HEK293 (cell line): ENCODE results near the gene DOCK4.

Experiments used
- CTCF ChIA-PET: fragments of 350-600 bp; formaldehyde crosslinking; extraction: SDS; loops from one replicate; lab custom pipeline; 2021; ENCODE audit warnings: antibody characterized with exemption; lab: Yijun Ruan, JAX
- POLR2A ChIA-PET: fragments of 300-600 bp; formaldehyde crosslinking; extraction: SDS; loops from one replicate; lab custom pipeline; 2020; ENCODE audit warnings: antibody characterized with exemption, inconsistent platforms; lab: Yijun Ruan, JAX
- H3K27ac ChIP-seq: fragments of 200-500 bp; sonication (Bioruptor generic); 2 replicates; pipeline ENCODE4 v1.5.1; 2014; ENCODE audit warnings: low read depth, low read length, control low read depth, inconsistent platforms; ENCODE audit errors: extremely low read depth
- H3K36me3 ChIP-seq, 2 experiments: fragments of 200-500 bp in 1 of 2; sonication (Bioruptor generic) in 1 of 2; 1 replicate in 1 of 2; 2 replicates in 1 of 2; pipeline ENCODE4 v1.5.1; 2014 to 2017; ENCODE audit warnings: inconsistent platforms in 2 of 2, low read length in 2 of 2; ENCODE audit not compliant: control insufficient read depth in 2 of 2, insufficient read depth in 1 of 2
- H3K4me1 ChIP-seq: fragments of 200-500 bp; sonication (Bioruptor generic); 2 replicates; pipeline ENCODE4 v1.5.1; 2014; ENCODE audit warnings: mild to moderate bottlenecking, low read length, inconsistent platforms; ENCODE audit not compliant: control insufficient read depth, insufficient read depth
- H3K4me3 ChIP-seq: 2 replicates; pipeline ENCODE4 v1.5.1; 2011; ENCODE audit warnings: low read depth, mild to moderate bottlenecking, control low read depth, low read length, moderate library complexity
- H3K9me3 ChIP-seq: fragments of 200-500 bp; sonication (Bioruptor generic); 2 replicates; pipeline ENCODE4 v1.5.1; 2014; ENCODE audit warnings: low read depth, low read length, inconsistent platforms; ENCODE audit not compliant: control insufficient read depth, insufficient read depth
- EGR2 ChIP-seq: fragments of 450-650 bp; formaldehyde crosslinking; IDR thresholded peaks from 2 replicates; pipeline ENCODE4 v1.5.1; 2016; ENCODE audit warnings: low read depth, missing biosample characterization, missing genetic modification characterization
- GLI4 ChIP-seq: fragments of 450-650 bp; formaldehyde crosslinking; IDR thresholded peaks from 2 replicates; pipeline ENCODE4 v1.5.1; 2016; ENCODE audit warnings: missing biosample characterization, missing genetic modification characterization
- HOXD13 ChIP-seq: sonication (generic); formaldehyde crosslinking; IDR thresholded peaks from 2 replicates; pipeline ENCODE4 v1.8.0; 2022; ENCODE audit warnings: missing genetic modification reagents, borderline replicate concordance
- KLF9 ChIP-seq: fragments of 450-650 bp; formaldehyde crosslinking; IDR thresholded peaks from 2 replicates; pipeline ENCODE4 v1.5.1; 2016; ENCODE audit warnings: missing biosample characterization, missing genetic modification characterization, low read depth
- MYNN ChIP-seq: fragments of 450-650 bp; formaldehyde crosslinking; IDR thresholded peaks from 2 replicates; pipeline ENCODE4 v1.5.1; 2016; ENCODE audit warnings: missing biosample characterization, missing genetic modification characterization, borderline replicate concordance
- PRDM4 ChIP-seq: fragments of 450-650 bp; formaldehyde crosslinking; IDR thresholded peaks from 2 replicates; pipeline ENCODE4 v1.5.1; 2017; ENCODE audit warnings: missing biosample characterization, missing genetic modification characterization
- REST ChIP-seq: fragments of 450-650 bp; formaldehyde crosslinking; IDR thresholded peaks from 2 replicates; pipeline ENCODE4 v1.5.1; 2016; ENCODE audit warnings: missing biosample characterization, missing genetic modification characterization
- SCRT2 ChIP-seq: fragments of 450-650 bp; formaldehyde crosslinking; IDR thresholded peaks from 2 replicates; pipeline ENCODE4 v1.5.1; 2016; ENCODE audit warnings: missing biosample characterization, missing genetic modification characterization
- TCF7L2 ChIP-seq: IDR thresholded peaks from 2 replicates; pipeline ENCODE4 v1.6.1; 2011; ENCODE audit warnings: low read depth, mild to moderate bottlenecking, inconsistent platforms, low read length, moderate library complexity, borderline replicate concordance
- TRIM28 ChIP-seq: IDR thresholded peaks from 2 replicates; pipeline ENCODE4 v1.6.1; 2011; ENCODE audit warnings: low read length, control low read depth, borderline replicate concordance
- WT1 ChIP-seq: fragments of 450-650 bp; formaldehyde crosslinking; IDR thresholded peaks from 2 replicates; pipeline ENCODE4 v1.5.1; 2016; ENCODE audit warnings: missing biosample characterization, missing genetic modification characterization
- ZBTB1 ChIP-seq: fragments of 450-650 bp; formaldehyde crosslinking; IDR thresholded peaks from 2 replicates; pipeline ENCODE4 v1.5.1; 2016; ENCODE audit warnings: missing biosample characterization, missing genetic modification characterization
- ZBTB20 ChIP-seq: fragments of 450-650 bp; formaldehyde crosslinking; IDR thresholded peaks from 2 replicates; pipeline ENCODE4 v1.5.1; 2016; ENCODE audit warnings: missing biosample characterization, missing genetic modification characterization
- ZNF121 ChIP-seq: fragments of 450-650 bp; formaldehyde crosslinking; IDR thresholded peaks from 2 replicates; pipeline ENCODE4 v1.5.1; 2016; ENCODE audit warnings: missing biosample characterization, missing genetic modification characterization
- ZNF133 ChIP-seq: fragments of 450-650 bp; formaldehyde crosslinking; IDR thresholded peaks from 2 replicates; pipeline ENCODE4 v1.5.1; 2016; ENCODE audit warnings: missing biosample characterization, missing genetic modification characterization
- ZNF221 ChIP-seq: fragments of 450-650 bp; formaldehyde crosslinking; IDR thresholded peaks from 2 replicates; pipeline ENCODE4 v1.5.1; 2017; ENCODE audit warnings: missing biosample characterization, missing genetic modification characterization, borderline replicate concordance
- ZNF350 ChIP-seq: fragments of 450-650 bp; formaldehyde crosslinking; IDR thresholded peaks from 2 replicates; pipeline ENCODE4 v1.5.0; 2017; ENCODE audit warnings: missing biosample characterization, mild to moderate bottlenecking, missing genetic modification characterization
- ZNF362 ChIP-seq: fragments of 450-650 bp; formaldehyde crosslinking; IDR thresholded peaks from 2 replicates; pipeline ENCODE4 v1.5.1; 2016; ENCODE audit warnings: missing biosample characterization, missing genetic modification characterization
- ZNF398 ChIP-seq: fragments of 450-650 bp; formaldehyde crosslinking; IDR thresholded peaks from 2 replicates; pipeline ENCODE4 v1.5.1; 2017; ENCODE audit warnings: missing biosample characterization, missing genetic modification characterization
- ZNF404 ChIP-seq: fragments of 450-650 bp; formaldehyde crosslinking; IDR thresholded peaks from 2 replicates; pipeline ENCODE4 v1.5.1; 2017; ENCODE audit warnings: missing biosample characterization, missing genetic modification characterization
- ZNF423 ChIP-seq: fragments of 450-650 bp; formaldehyde crosslinking; IDR thresholded peaks from 2 replicates; pipeline ENCODE4 v1.5.1; 2016; ENCODE audit warnings: missing biosample characterization, missing genetic modification characterization
- ZNF426 ChIP-seq: fragments of 450-650 bp; formaldehyde crosslinking; IDR thresholded peaks from 2 replicates; pipeline ENCODE4 v1.5.1; 2017; ENCODE audit warnings: missing biosample characterization, missing genetic modification characterization, mild to moderate bottlenecking, inconsistent platforms, moderate library complexity
- ZNF555 ChIP-seq: fragments of 450-650 bp; formaldehyde crosslinking; conservative IDR thresholded peaks from 2 replicates; pipeline ENCODE4 v1.5.1; 2017; ENCODE audit warnings: missing biosample characterization, mild to moderate bottlenecking, missing genetic modification characterization, inconsistent platforms
- ZNF624 ChIP-seq: fragments of 450-650 bp; formaldehyde crosslinking; IDR thresholded peaks from 2 replicates; pipeline ENCODE4 v1.5.1; 2017; ENCODE audit warnings: missing biosample characterization, missing genetic modification characterization
- ZNF692 ChIP-seq: fragments of 450-650 bp; formaldehyde crosslinking; IDR thresholded peaks from 2 replicates; pipeline ENCODE4 v1.5.1; 2016; ENCODE audit warnings: missing biosample characterization, missing genetic modification characterization
- ZNF701 ChIP-seq: fragments of 450-650 bp; formaldehyde crosslinking; IDR thresholded peaks from 2 replicates; pipeline ENCODE4 v1.5.1; 2016; ENCODE audit warnings: missing biosample characterization, missing genetic modification characterization
- ZNF776 ChIP-seq: fragments of 450-650 bp; formaldehyde crosslinking; IDR thresholded peaks from 2 replicates; pipeline ENCODE4 v1.5.0; 2017; ENCODE audit warnings: missing biosample characterization, missing genetic modification characterization, borderline replicate concordance
- ZNF777 ChIP-seq: fragments of 450-650 bp; formaldehyde crosslinking; IDR thresholded peaks from 2 replicates; pipeline ENCODE4 v1.5.1; 2017; ENCODE audit warnings: missing biosample characterization, missing genetic modification characterization, borderline replicate concordance

Gene DOCK4

GRCh38 chr7:112143136-112143535 lies 63.1 kb downstream of the DOCK4 start:
- H3K27ac ChIP-seq, result no peak overlapping the region
- CTCF ChIA-PET, result no interaction called here
- POLR2A ChIA-PET, result no interaction called here
- peaks cover 15% of the 10 kb centered on the region for H3K4me1 ChIP-seq
- no peak overlapping the region for H3K4me3 ChIP-seq
- no peaks in the 10 kb centered on the region for H3K36me3 ChIP-seq
- TF ChIP-seq EGR2 (tag by site-specific recombination) (no peak), ZNF777 (no peak), ZNF426 (tag by site-specific recombination) (no peak), ZNF350 (tag by site-specific recombination) (no peak), ZNF555 (no peak), HOXD13 (no peak), ZNF404 (tag by site-specific recombination) (no peak), KLF9 (tag by site-specific recombination) (no peak), PRDM4 (no peak), ZBTB20 (tag by site-specific recombination) (no peak), GLI4 (tag by site-specific recombination) (no peak), ZNF121 (no peak)
- H3K9me3 ChIP-seq, result no peaks in the 10 kb centered on the region

- H3K27ac ChIP-seq, result no peak overlapping the region
- no peaks in the 10 kb centered on the region for H3K36me3 ChIP-seq
- POLR2A ChIA-PET, result no interaction called here
- TF ChIP-seq TCF7L2, result no peak
- no peak for TF ChIP-seq ZNF692 (tag by site-specific recombination)
- TF ChIP-seq SCRT2, result no peak
- no peak for TF ChIP-seq ZNF624 (tag by site-specific recombination)
- TF ChIP-seq ZNF701, result no peak
- no peak for TF ChIP-seq ZNF776 (tag by site-specific recombination)
- no peak for TF ChIP-seq ZNF133 (tag by site-specific recombination)
- TF ChIP-seq MYNN, result no peak
- no peak for TF ChIP-seq ZNF423
- no peak for TF ChIP-seq ZNF398 (tag by site-specific recombination)
- no peak for TF ChIP-seq WT1 (tag by site-specific recombination)
- no peak for TF ChIP-seq REST (tag by site-specific recombination)
- no peak for TF ChIP-seq EGR2 (tag by site-specific recombination)
- no peak for TF ChIP-seq ZBTB1 (tag by site-specific recombination)
- TF ChIP-seq ZNF362 (tag by site-specific recombination), result no peak
- no peak for TF ChIP-seq TRIM28
- TF ChIP-seq ZNF221, result no peak
- H3K4me3 ChIP-seq, result no peak overlapping the region
- no peaks in the 10 kb centered on the region for H3K9me3 ChIP-seq
- peaks cover 30% of the 10 kb centered on the region for H3K4me1 ChIP-seq
- CTCF ChIA-PET, result interaction anchor here (0.6 kb wide), 1 partner anchor 25 kb away, joined by 3 read pairs; no protein-coding TSS in a partner anchor
These were observed 65.6 kb downstream of the DOCK4 start for GRCh38 chr7:112140600-112140999.
